Stimulated activated CD4-positive, alpha-beta T cell treated with anti-CD3 and anti-CD28 coated beads, Interleukin-4, amount 100 ng/mL, for 48 hours (primary cell): ENCODE measurements around the gene TGFB3.
"Not testable (repeated sequence)": the region's sequence is repeated elsewhere in the genome, so short reads cannot be mapped to it uniquely, and the experiment has no call there.

Experiments
- DNase-seq, 2 donors: peaks; one replicate each; pipeline ENCODE4 v3.0.0-alpha.2; 2020; ENCODE audit warnings: low read depth in 2 of 2

TGFB3 gene

DNA sequence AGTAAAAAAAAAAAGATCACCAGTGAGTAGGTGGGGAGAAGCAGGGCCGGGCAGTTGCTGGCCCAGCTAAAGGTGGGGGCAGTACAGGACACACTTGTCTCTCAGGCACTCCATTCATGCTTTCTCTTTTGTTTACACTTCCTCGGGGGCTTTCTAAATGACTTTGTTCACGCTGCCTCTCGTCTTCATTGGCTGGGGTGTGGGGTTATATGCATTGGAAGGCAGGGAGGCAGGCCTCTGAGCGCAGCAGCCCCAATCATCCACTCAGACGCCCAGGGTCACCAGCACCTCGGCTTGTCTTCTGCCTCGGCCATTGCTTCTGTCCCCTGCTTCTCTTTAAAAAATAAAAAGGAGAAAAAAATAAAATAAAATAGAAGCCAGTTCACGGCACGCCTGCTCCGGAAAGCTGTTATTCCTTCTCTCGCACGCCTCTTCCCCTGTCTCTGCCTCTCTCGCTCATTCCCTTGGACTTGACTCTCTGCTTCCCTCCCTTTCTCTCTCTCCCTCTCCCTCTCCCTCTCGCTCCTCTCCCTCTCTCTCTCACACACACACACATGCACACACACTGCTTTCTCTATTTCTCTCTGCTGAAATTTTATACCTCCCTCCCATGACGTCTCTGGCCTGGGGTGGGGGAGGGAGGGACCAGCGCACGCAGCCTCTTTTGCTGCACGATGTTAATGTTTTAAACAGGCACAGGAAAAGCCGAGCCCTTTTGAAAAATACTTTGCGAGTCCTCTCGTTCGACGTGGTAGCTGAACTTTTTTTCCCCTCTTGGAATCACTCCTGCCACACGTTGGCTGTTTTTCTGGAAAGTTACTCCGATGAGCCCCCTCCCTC, at the start of gene TGFB3:
TGFB3 (minus strand) TSS at position 570 of the 840 bp plus-strand sequence. CDS start 1,102 bp downstream, outside the sequence.
- peak; percentile 22 to 23 for DNase-seq

- no peak for DNase-seq
These were observed 42.6 kb upstream of the TGFB3 start for GRCh38 chr14:76024211-76024907.

DNA sequence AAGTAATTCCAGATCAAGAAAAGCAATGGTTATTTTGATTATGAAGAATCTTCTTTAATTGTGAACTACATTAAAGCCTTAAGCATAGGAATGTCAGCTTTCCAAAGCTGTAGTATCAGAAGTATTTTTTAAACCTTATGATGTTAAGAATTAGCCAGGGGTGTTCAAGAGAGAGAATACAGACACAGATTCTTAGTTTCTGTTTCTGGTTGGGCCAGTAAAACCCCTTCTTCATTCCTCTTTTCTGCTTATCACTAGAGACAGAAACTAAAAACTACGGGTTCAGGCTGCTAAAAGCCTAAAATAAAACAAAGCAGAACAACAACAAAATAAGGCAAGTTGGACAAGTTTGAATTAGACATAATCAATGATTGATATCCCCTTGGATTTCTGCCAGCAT, 42.0 kb upstream of the TGFB3 start:
- DNase-seq = no peak

GRCh38 chr14:76022991-76023390, 41.2 kb upstream of the TGFB3 start:
- DNase-seq = no peak

DNA sequence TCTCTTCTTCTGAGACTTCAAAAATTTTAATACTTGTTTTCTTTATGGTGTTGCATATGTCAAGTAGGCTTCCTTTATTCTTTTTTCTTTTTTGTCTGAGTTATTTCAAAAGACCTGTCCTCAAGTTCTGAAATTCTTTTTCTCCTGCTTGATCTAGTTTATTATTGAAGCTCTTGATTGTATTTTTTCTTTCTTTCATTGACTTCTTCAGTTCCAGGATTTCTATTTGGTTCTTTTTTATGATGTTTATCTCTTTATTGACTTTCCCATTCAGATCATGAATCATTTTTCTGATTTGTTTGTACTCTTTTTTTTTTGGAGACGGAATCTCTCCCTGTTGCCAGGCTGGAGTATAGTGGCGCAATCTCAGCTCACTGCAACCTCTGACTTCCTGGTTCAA, 37.9 kb upstream of the TGFB3 start:
- DNase-seq = no peak

DNA sequence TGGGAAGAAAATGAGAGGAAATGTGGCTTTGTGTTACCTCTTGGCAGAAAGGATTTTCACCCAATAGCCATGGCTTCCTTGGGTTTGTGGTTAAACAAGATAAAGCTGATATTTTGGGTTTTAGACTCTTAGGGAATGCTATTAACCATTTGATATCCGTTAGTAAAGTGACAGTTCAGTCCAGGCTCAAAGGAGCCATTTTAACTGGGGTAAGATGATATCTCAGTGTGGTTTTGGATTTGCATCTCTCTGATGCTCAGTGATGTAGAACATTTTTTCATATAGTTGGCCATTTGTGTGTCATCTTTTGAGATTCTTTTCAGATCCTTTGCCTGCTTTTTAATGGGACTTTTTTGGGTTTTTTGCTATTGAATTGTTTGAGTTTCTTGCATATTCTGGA, 33.9 kb upstream of the TGFB3 start:
- DNase-seq = no peak

DNA sequence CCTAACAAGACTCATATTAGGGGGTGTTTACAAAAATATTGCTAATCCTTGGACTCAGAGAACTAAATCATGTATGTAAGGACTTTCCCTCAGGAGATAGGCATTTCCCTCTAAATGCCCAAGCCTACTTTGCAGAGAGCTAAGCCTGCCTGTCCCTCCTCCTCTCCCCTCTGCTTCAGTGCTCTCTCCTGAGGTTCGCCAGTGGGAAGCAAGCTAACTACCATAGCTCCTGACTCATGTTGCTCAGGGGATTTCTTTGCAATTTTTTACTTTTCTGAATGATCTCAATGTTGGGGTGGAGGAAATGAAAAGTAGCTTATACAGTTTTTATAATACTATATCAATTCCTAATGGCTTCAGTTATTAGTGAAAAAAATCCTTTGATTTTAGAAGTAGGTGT, 33.4 kb upstream of the TGFB3 start:
- no peak for DNase-seq

GRCh38 chr14:76012354-76012753, 30.6 kb upstream of the TGFB3 start:
- no peak for DNase-seq

DNA sequence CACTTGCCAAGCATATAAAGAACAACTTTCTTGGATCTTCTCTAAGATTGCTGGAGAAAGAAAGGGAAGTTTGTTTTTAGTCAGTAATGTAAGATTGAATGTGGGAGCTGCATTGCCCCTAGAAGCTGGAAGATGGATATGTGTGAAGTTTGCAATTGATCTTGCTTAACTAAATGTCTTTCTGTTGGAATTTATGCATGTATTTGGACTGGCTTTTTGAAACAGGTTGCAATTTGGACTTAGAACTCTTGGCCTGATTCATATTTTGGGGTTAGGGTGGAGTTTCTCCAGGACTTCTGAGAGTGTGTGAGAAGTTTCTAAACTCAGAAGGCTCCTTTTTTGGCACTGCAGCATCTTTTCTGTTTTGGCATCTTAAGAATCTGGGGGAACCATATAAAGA, 30.1 kb upstream of the TGFB3 start:
- no peak for DNase-seq

GRCh38 chr14:76009627-76010026, 27.8 kb upstream of the TGFB3 start:
- not testable (repeated sequence) for DNase-seq

GRCh38 chr14:76007852-76008251, 26.1 kb upstream of the TGFB3 start:
- no peak for DNase-seq

DNA sequence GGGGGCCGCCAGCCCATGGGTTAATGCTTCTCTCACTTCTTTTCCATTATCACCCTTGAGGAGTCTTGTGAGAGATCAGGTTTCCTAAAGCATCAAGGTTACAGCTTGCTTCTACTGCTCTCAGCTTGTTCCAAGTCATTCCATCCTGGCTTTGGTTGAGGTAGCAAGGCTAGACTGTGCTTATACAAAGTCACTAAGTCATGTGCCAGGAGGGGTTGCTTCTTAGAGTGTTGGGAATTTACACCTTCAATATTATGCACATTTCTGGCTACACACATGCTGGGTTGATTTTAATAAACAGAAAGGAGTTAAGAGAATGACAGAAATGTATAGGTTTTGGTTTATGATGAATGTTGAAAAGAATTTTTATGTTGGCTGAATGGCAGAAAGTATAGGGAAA, 25.6 kb upstream of the TGFB3 start:
- DNase-seq = no peak

DNA sequence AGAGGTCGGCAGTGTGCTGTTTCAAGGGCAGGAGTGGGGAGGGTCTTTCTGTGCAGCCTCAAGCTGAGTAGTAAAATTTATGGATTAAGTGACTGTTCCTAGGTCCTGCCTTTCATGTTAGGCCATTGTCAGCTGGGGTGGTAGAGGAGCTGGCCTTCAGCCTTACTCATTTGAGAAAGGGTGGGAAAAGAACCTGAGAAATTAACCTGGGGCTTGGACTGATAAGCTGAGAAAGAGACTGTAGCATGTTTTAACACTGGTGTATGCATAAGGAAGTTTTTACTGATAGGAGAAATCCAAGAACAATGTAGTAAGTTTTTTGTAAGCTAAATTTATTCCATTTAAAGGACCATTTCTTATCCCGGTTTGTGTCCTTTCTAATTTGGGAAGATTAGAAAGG, 24.5 kb upstream of the TGFB3 start:
- DNase-seq = no peak

- no peak for DNase-seq
These were observed 20.6 kb upstream of the TGFB3 start for GRCh38 chr14:76002383-76002782.

GRCh38 chr14:75999511-76000190, 17.9 kb upstream of the TGFB3 start:
- no peak for DNase-seq

DNA sequence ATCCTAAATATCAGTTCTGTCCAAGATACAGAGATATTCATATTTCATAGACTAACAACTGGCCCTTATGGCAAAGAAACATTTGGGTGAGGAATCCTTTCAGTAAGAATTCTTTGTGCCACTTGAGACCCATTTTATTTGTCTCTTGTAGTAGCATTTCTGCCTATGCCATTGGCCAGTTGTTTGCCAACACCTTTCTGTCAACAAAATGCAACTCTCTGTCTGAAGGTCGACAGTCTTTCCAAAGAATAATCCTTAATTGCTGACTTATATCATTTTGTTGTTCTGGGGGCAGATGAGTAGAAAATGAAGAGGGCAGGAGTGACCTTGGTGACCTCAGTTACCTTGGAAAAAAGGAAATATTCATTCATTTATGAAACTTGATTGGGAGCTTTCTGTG, 14.7 kb upstream of the TGFB3 start:
- DNase-seq = no peak

- no peak for DNase-seq
These were observed 13.7 kb upstream of the TGFB3 start for GRCh38 chr14:75995372-75996041.

DNA sequence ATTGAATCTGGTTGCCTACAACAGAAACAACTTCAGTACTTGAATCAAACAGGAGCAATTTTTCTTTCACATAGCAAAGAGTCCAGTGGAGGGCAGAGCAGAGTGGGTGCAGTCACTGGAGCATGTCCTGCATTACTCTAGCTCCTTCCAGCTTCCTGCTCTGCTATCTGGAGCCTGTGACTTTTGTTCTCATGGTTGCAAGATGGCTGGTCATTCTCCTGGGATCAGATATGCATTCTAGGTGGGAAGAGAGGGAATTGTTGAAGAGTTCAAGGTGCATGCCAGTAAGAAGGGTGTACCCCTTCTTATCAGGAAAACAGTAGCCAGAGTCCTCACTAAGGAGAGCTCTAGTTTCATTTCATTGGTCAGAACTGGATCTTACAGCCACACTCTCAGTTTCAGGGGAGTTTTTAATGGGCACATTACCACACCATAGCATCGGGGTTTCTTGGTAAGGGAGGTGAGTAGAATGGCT, 11.8 kb upstream of the TGFB3 start:
- no peak for DNase-seq

DNA sequence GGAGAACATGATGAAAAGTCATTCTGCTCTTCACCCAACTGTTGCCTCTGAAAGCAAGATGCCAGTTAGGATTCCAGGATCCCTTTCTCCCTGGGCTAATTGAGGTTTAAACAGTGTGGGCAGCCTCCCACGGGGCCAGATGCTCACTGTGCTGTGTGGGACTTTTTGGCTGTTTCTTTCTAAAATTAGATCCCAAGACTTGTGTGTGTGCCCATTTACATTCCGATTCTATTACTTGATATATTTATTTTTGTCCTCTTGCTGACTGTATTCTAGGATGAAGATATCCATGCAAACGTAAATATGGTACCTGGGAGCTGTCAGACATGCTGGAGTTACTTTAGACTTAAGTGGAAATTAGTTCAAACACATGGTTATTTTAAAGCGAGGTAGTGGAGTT, 10.0 kb upstream of the TGFB3 start:
- DNase-seq = no peak

- no peak for DNase-seq
These were observed 8.5 kb upstream of the TGFB3 start for GRCh38 chr14:75990297-75990696.

- no peak for DNase-seq
These were observed 7.3 kb upstream of the TGFB3 start for GRCh38 chr14:75989134-75989533.
